Ishikawa (cell line): Measurements from ENCODE around the gene PCDH9.

Experiments used
- EP300 ChIP-seq: IDR thresholded peaks from 2 replicates; pipeline ENCODE4 v1.6.1; 2012; ENCODE audit warnings: borderline replicate concordance
- FOXM1 ChIP-seq: IDR thresholded peaks from 2 replicates; pipeline ENCODE4 v1.6.1; 2012; ENCODE audit warnings: low read depth, borderline replicate concordance
- RAD21 ChIP-seq: IDR thresholded peaks from 2 replicates; pipeline ENCODE4 v1.6.1; 2012; ENCODE audit warnings: low read depth
- TAF1 ChIP-seq: IDR thresholded peaks from 2 replicates; pipeline ENCODE4 v1.6.1; 2012; ENCODE audit warnings: low read depth, mild to moderate bottlenecking
- TEAD4 ChIP-seq: IDR thresholded peaks from 2 replicates; pipeline ENCODE4 v1.6.1; 2012
- TF ChIP-seq, protein P1 (sequence below): IDR thresholded peaks from 2 replicates; pipeline ENCODE4 v1.6.1; 2012; ENCODE audit warnings: low read depth, mild to moderate bottlenecking

DNA sequence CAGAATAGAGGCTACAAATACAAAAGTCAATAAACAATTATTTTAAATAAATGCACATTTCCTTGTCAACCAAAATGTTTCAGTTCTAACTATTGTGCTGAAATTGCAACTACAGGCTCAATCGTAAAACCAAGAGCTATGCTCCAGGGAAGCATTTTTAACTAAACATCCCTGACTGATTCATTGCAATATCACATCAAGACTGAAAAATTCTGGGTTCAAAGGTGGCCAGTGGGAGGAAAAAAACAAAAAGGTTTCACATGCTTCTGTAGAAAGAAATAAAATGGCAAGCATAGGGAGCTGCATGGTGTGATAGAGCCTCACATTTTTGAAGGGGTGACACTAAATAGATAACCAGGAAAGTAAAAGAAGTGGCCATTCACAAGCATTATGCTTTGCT lies 862.8 kb downstream of the PCDH9 start:
- TF ChIP-seq TEAD4: no peak
- no peak for TF ChIP-seq EP300
- TF ChIP-seq, protein P1, sequence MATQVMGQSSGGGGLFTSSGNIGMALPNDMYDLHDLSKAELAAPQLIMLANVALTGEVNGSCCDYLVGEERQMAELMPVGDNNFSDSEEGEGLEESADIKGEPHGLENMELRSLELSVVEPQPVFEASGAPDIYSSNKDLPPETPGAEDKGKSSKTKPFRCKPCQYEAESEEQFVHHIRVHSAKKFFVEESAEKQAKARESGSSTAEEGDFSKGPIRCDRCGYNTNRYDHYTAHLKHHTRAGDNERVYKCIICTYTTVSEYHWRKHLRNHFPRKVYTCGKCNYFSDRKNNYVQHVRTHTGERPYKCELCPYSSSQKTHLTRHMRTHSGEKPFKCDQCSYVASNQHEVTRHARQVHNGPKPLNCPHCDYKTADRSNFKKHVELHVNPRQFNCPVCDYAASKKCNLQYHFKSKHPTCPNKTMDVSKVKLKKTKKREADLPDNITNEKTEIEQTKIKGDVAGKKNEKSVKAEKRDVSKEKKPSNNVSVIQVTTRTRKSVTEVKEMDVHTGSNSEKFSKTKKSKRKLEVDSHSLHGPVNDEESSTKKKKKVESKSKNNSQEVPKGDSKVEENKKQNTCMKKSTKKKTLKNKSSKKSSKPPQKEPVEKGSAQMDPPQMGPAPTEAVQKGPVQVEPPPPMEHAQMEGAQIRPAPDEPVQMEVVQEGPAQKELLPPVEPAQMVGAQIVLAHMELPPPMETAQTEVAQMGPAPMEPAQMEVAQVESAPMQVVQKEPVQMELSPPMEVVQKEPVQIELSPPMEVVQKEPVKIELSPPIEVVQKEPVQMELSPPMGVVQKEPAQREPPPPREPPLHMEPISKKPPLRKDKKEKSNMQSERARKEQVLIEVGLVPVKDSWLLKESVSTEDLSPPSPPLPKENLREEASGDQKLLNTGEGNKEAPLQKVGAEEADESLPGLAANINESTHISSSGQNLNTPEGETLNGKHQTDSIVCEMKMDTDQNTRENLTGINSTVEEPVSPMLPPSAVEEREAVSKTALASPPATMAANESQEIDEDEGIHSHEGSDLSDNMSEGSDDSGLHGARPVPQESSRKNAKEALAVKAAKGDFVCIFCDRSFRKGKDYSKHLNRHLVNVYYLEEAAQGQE: no peak
- TF ChIP-seq RAD21: no peak
- TF ChIP-seq TAF1: no peak
- no peak for TF ChIP-seq FOXM1
